Gastroesophageal sphincter (tissue), 4 donors: Measurements from ENCODE around the gene ASB10. TPM values are rescaled to one million over a fixed set of nuclear protein-coding genes. Genes with fewer than 3 reads are reported as not detected.
A peak's percentile ranks its signal among the peaks of the same experiment; 100 is the strongest.

ENCODE experiments used
- ATAC-seq: fragments of 150-250 bp; one replicate; pipeline ENCODE4 v1.9.1; 2016; ENCODE audit warnings: mild to moderate bottlenecking, moderate library complexity
- H3K27ac ChIP-seq, 4 donors: fragments of 200-600 bp; sonication (generic) in 3 of 4; 1 replicate in 3 of 4; 2 replicates in 1 of 4; pipeline ENCODE4 v1.5.1; 2016 to 2019
- H3K27me3 ChIP-seq: fragments of 200-600 bp; sonication (generic); one replicate; pipeline ENCODE4 v1.5.1; 2019
- H3K36me3 ChIP-seq, 2 donors: fragments of 200-600 bp; sonication (generic); one replicate each; pipeline ENCODE4 v1.5.1; 2019; ENCODE audit warnings: control low read depth in 1 of 2
- H3K4me1 ChIP-seq, 3 donors: fragments of 200-600 bp; sonication (generic); 1 replicate in 2 of 3; 2 replicates in 1 of 3; pipeline ENCODE4 v1.5.1; 2016 to 2019; ENCODE audit warnings: control low read depth in 2 of 3
- H3K4me3 ChIP-seq, 2 donors: fragments of 200-600 bp; sonication (generic); one replicate each; pipeline ENCODE4 v1.5.1; 2019; ENCODE audit warnings: mild to moderate bottlenecking in 1 of 2, moderate library complexity in 1 of 2
- H3K9me3 ChIP-seq, 3 donors: fragments of 200-600 bp; sonication (generic); one replicate each; pipeline ENCODE4 v1.5.1; 2017 to 2019; ENCODE audit warnings: control low read depth in 2 of 3
- EP300 ChIP-seq: sonication (generic); formaldehyde crosslinking; IDR thresholded peaks from one replicate; pipeline ENCODE4 v1.6.1; 2017; ENCODE audit warnings: antibody characterized with exemption, mild to moderate bottlenecking
- POLR2A ChIP-seq, 2 donors: fragments of 450-650 bp; IDR thresholded peaks; one replicate each; pipeline ENCODE4 v1.6.1; 2017; ENCODE audit warnings: antibody characterized with exemption in 2 of 2, mild to moderate bottlenecking in 2 of 2, moderate library complexity in 1 of 2
- POLR2AphosphoS5 ChIP-seq: sonication (generic); formaldehyde crosslinking; IDR thresholded peaks from one replicate; pipeline ENCODE4 v1.6.1; 2017; ENCODE audit warnings: antibody characterized with exemption
- WGBS, 2 donors: methylation state at CpG; one replicate each; pipeline ENCODE4 v1.1.5; 2018; ENCODE audit warnings: low coverage in 1 of 2; 5-methylcytosine and 5-hydroxymethylcytosine counted together
- total RNA-seq, 4 donors: library from RNA; depleted of rRNA; stranded (reverse); fragments of >200 nt; gene quantifications; one replicate each; pipeline ENCODE4 v1.1.0, GENCODE V29; 2016
- TF ChIP-seq, protein P1 (sequence below), 4 experiments: fragments of 200-600 bp in 2 of 4; fragments of 450-650 bp in 2 of 4; sonication (generic) in 1 of 4; IDR thresholded peaks; one replicate each; pipeline ENCODE4 v1.5.1; 2017 to 2019; ENCODE audit warnings: antibody characterized with exemption in 4 of 4, mild to moderate bottlenecking in 2 of 4, moderate library complexity in 2 of 4

The ASB10 gene
- total RNA-seq, 4 donors from 2014 or later, result not detected

DNA sequence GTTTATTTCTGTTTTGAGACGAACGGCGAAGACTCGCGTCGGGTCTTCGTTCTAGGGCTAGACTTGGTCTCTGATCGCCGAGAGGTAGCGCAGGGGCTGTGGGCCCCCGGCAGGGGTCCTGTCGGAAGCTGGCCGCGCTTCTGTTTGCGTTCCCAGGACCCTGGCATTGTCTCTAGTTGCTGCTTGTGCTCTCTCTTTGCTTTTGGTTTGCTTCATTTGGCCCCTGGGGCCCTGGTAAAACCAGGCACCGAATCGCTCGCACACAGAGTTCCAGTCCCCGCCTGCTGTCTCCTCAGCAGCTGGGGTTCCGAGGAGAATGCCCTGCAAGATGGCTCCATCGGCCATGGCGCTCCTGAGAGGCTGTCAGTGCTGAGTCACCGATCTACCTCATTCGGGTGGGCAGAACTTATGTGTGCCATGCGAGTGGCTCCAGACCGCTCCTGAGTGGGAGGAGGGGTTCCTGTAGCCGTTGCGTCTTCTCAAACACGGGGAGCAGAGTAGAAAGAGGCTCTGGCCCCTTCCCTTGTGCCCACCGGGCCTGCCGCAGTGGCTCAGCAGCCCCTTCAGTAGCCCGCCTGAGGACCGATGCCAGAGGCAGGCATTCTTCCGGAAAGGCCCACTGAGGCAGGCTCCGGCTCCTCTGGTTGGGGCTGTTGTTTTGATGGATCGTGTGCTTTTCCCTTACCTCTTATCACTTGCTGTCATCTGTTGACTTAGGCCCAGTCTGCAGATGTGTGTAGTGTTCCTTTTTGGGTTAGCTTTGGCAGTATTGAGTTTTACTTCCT is 46.1 kb upstream of the ASB10 start:
- peaks cover 0 to 32% (median 18%) of the 10 kb centered on the region in 3 donors for H3K4me1 ChIP-seq
- peak overlapping the region; percentile 34 to 93 (median 88) for H3K27ac ChIP-seq
- H3K27me3 ChIP-seq, result no peaks in the 10 kb centered on the region
- 2 to 47% methylated on average over 3 to 20 of the region's 36 CpGs for WGBS, 2 donors
- TF ChIP-seq, protein P1, sequence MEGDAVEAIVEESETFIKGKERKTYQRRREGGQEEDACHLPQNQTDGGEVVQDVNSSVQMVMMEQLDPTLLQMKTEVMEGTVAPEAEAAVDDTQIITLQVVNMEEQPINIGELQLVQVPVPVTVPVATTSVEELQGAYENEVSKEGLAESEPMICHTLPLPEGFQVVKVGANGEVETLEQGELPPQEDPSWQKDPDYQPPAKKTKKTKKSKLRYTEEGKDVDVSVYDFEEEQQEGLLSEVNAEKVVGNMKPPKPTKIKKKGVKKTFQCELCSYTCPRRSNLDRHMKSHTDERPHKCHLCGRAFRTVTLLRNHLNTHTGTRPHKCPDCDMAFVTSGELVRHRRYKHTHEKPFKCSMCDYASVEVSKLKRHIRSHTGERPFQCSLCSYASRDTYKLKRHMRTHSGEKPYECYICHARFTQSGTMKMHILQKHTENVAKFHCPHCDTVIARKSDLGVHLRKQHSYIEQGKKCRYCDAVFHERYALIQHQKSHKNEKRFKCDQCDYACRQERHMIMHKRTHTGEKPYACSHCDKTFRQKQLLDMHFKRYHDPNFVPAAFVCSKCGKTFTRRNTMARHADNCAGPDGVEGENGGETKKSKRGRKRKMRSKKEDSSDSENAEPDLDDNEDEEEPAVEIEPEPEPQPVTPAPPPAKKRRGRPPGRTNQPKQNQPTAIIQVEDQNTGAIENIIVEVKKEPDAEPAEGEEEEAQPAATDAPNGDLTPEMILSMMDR (IDR thresholded peaks at IDR 0.05), result no peak
- TF ChIP-seq POLR2A (IDR thresholded peaks at IDR 0.05) (no peak), EP300 (no peak), POLR2AphosphoS5 (no peak)
- H3K36me3 ChIP-seq, result peaks cover 0 to 35% of the 10 kb centered on the region in 2 donors
- ATAC-seq, result peak; percentile 28
- peak overlapping the region; percentile 86 to 99 for H3K4me3 ChIP-seq
- H3K9me3 ChIP-seq, result no peaks in the 10 kb centered on the region

DNA sequence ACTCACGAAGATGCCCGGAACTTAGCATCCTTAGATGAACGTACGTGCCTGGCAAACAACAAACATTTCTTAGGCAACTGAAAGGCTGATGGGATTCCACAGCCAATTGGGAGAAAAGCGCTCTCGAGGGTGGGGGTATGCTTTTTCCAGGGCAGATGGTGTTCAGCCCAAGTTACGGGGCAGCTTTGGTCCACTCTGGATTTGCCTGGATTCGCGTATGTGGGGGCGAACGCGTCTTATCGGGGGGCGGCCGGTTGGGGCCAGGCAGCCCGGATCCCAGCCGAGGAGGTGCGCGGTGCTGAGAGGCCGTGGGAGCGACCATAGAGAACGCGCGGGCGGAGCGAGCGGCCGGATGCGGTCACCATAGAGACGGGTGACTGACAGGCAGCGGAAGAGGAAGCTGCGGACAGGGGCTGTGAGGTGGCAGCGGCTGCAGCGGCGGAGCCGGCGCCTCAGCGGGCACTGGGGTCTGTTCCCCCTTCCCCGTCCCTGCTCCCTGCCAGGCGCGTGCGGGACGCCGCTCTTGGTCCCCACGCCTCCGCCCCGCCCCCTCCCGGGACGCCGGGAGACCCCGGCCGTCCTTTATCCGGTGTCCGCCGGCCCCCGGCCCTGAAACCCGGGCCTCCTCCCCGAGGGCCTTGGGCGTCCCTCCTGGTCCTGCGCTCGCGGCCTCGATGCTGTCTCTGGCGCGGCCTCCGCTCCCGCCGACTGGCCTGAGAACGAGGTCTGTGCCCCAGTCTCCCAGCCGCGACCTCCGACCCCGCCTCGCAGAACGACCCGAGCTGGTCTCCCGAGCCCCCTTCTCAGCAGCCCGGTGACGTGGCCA is 45.3 kb upstream of the ASB10 start, which contains the start of gene CHPF2:
TSS of gene CHPF2 (plus strand) at position 393 of the 826 bp plus-strand sequence. CDS start 1,529 bp downstream, outside the sequence.
- WGBS, 2 donors, result 0% methylated on average over 1 to 11 of the region's 79 CpGs
- peak within 1 kb of the TSS; percentile 86 to 99 for H3K4me3 ChIP-seq
- TF ChIP-seq EP300 (no peak), POLR2A (IDR thresholded peaks at IDR 0.05) (peak; percentile 77 to 78), POLR2AphosphoS5 (peak; percentile 73)
- peaks cover 0 to 27% of the 10 kb centered on the region in 2 donors for H3K36me3 ChIP-seq
- peak; percentile 97 for ATAC-seq
- no peaks in the 10 kb centered on the region for H3K9me3 ChIP-seq
- peak within 1 kb of the TSS; percentile 37 to 93 (median 88) for H3K27ac ChIP-seq
- no peaks in the 10 kb centered on the region for H3K27me3 ChIP-seq
- peaks cover 0 to 38% (median 22%) of the 10 kb centered on the region in 3 donors for H3K4me1 ChIP-seq

DNA sequence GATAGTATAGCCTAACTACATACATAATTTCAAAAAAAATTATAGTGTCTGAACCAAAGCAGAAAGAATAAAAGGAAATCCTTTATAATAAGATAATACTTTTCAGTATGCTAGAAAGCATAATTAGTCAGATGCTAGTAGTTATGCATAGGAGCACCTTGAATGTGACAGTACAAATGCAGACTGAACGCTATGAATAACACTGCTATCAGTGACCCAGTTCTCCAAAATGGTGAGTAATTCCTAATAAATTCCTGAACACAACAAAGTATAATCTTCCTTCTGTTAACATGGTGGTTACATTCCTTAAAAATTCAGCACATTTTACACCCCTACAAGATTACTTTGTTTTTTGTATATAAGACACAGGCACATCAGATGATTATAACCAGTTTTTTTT is 44.0 kb upstream of the ASB10 start:
- Histone ChIP-seq H3K9me3 (no peaks in the 10 kb centered on the region), H3K4me3 (no peak overlapping the region), H3K27me3 (no peaks in the 10 kb centered on the region), H3K4me1 (peaks cover 0 to 44% (median 22%) of the 10 kb centered on the region in 3 donors), H3K27ac (no peak overlapping the region), H3K36me3 (peaks cover 0 to 15% of the 10 kb centered on the region in 2 donors)
- WGBS, 2 donors, result 77 to 83% methylated on average over 1 of the region's 1 CpG
- no peak for ATAC-seq
- TF ChIP-seq POLR2AphosphoS5 (no peak), POLR2A (IDR thresholded peaks at IDR 0.05) (no peak), EP300 (no peak)
- TF ChIP-seq, protein P1 (IDR thresholded peaks at IDR 0.05), result no peak

DNA sequence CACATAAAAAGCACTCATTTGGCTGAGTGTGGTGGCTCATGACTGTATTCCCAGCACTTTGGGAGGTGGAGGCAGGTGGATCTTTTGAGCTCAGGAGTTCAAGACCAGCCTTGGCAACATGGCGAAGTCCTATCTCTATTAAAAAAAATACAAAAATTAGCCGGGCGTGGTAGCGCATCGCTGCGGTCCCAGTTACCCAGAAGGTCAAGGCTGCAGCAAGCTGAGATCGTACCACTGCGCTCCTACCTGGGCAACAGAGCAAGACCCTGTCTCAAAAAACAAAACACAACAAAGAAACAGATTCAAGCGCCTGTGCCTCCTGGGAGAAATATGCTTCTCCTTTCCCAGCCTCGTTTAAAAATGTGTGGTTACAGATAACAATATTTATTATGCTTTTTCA is 42.2 kb upstream of the ASB10 start:
- no peaks in the 10 kb centered on the region for H3K27me3 ChIP-seq
- no peak for ATAC-seq
- H3K4me1 ChIP-seq, result peaks cover 0 to 55% (median 27%) of the 10 kb centered on the region in 3 donors
- 81 to 89% methylated on average over 5 to 10 of the region's 10 CpGs for WGBS, 2 donors
- TF ChIP-seq, protein P1 (IDR thresholded peaks at IDR 0.05), result no peak
- TF ChIP-seq EP300 (no peak), POLR2AphosphoS5 (no peak), POLR2A (IDR thresholded peaks at IDR 0.05) (no peak)
- no peaks in the 10 kb centered on the region for H3K9me3 ChIP-seq
- H3K27ac ChIP-seq, result no peak overlapping the region
- no peak overlapping the region for H3K4me3 ChIP-seq
- peaks cover 0 to 9% of the 10 kb centered on the region in 2 donors for H3K36me3 ChIP-seq
